Hepatic stellate cell (primary cell): ENCODE results near the gene JOSD1.
"Not testable (repeated sequence)": the region's sequence is repeated elsewhere in the genome, so short reads cannot be mapped to it uniquely, and the experiment has no call there.

ENCODE experiments used
- DNase-seq: peaks from one replicate; pipeline ENCODE4 v3.0.0; 2011; ENCODE audit warnings: low spot score

Gene JOSD1

DNA sequence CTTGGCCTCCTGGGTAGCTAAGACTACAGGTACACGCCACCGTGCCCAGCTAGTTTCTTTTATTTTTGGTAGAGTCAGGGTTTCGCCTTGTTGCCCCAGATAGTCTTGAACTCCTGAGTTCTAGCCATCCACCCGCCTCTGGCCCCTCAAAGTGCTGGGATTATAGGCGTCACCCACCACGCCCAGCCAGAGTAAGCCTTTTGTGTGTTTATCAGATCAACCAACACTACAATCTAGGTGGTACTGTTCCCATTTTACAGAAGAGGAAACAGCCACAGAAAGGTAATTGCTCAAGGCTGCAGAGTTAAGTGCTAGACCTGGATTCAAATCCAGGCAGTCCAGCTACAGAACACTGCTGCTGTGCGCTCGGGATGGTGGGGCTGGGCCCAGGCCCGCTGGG is 15.8 kb downstream of the JOSD1 start:
- DNase-seq, result no peak

DNA sequence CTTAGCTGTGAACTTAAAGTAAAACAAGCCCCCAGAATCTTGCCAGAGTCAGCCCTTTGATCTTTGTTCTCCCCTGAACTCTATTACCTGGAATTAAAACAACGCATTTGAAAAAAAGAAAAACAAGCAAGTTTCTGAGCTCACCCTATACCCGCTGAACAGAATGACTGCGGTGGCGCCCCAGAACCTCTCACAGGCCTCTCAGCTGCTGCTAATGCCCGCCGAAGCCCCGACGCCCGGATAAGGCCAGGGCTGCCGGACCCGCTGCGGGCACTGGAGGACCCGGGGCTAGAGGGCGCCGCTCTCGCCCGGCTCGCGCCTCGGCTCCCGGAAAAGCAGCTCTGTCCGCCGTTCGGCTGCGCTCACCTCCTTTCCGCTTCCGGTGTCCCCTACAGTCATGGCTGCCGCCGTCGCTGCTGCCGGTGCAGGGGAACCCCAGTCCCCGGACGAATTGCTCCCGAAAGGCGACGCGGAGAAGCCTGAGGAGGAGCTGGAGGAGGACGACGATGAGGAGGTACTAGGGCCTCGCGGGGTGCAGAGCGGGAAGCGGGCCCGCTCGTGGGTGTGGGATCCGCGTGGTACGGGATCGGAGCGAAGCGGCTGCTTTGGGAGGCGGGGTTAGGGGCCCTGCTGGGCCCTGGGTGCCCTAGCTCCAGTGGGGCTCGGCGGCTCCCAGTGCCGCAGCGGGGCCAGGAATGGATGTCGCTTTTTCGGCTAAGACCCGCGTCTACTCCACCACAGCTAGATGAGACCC is 19.0 kb downstream of the JOSD1 start, which contains the start of gene TOMM22:
TOMM22 (plus strand) TSS at position 376 of the 754 bp plus-strand sequence; CDS start at position 398, 22 bp downstream.
- peak; percentile 94 for DNase-seq

DNA sequence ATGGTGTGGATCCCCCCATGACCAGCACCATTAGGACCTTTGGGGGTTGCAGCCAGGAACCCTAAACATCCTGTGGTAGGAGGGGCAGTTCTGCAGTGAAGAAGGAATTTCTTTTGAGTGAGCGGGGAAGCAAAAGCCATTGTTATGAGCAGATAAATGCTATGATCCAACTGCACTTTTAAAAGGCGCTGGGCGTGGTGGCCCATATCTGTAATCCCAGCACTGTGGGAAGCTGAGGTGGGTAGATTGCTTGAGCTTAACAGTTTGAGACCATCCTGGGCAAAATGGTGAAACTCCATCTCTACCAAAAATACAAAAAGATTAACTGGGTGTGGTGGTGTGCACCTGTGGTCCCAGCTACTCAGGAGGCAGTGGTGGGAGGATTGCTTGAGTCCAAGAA is 24.9 kb downstream of the JOSD1 start:
- DNase-seq, result no peak

DNA sequence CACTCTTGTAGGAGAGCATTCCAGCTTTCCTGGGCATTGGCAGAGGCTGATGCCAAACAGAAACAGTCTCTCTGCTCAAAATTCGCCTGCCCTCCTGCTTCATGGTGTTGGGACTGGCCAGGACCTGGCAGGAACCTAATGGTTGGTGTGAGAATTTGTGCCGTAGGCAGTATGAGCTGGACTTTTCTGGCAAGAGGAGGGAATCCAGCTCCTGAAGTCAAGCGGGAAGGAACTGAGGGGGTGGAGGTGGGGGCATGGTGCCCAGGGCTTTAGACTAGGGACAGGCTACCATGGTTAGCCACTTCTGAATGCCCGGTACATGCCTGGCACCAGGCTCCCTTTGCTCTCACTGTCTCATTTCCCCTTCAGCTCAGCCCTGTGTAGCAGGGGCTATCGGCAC is 25.9 kb downstream of the JOSD1 start:
- no peak for DNase-seq

DNA sequence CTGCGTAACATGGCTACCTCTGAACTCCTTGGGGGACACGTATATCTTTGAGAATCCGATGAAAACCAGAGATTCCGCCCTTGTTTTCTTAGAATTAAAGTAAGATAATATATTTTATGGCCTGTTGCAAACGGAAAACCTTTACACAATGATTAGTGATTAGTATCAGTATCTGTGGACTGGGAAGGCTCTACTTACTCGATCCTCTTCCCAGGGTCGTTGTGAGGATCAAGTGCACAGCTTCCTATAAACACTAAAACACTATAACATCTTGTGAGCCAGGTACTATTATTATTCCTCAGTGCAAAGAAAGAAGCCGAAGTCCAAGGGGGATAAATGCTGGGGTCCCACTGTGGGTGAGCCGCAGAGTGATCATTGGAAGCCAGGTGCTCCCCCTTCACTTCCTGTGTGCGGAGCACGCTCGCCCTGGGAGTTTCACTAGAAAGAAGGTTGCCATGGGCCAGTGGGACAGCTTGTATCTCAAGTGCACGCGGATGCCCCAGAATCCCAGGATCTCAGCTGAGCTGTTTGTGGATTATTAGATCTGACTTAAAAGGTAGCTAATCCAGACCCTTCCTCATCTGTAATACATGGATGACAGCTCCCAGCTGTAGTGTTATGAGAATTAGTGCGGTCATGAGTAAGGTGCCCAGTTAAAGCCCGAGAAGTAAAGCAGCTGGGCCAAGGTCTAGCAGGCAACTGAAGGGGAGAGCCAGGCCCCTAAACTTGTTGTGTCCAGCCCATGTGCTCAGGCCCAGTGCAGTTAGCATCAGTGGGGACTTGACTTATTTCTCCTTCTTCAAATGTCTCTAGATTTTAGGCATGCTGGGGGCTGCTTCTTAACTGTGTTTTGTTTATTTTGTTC is 43.5 kb downstream of the JOSD1 start:
- no peak for DNase-seq

DNA sequence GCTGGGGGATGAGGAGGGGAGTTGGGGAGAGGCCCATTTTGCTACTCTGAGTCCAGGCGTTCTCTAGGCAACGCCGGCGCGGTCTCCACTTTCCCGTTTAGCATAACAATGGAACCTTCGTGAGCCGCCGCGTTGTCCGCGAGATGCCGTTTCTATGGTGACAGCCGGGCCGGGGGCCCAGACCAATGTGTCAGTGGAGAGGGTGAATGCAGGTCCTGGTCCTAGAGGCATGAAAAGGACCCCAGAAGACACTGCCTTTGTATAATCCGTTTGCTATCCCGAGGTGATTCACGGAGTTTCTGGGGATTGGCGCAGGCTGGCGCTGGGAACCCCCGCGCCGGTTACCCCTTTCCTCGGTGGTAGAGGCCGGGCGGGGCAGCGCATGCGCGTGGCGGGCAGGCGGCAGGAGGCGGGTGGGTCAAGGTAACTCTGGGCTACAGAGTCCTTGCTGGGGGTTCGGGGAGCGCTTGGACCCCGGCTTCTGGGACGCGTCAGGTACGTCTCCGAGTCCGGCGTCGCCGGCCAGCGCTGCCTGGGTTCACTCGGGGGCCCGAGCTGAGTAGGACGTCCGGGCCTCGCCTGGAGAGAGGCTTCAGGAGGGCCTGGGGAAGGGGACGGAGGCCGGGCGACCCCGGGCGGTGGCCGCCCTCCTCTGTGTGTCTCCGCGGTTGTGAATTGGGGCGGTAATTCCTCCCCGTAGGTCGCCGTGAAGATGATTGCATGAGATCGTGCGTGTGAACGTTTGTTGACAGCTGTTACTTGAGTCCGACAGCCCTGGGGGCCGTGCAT is 44.3 kb downstream of the JOSD1 start, which contains the start of the genes CBY1 and FAM227A:
CBY1 (plus strand) TSS at position 383 of the 789 bp plus-strand sequence. CDS start 11,417 bp downstream, outside the sequence.
FAM227A (minus strand) TSS at position 137 of the 789 bp plus-strand sequence. CDS start 6,224 bp downstream, outside the sequence.
- DNase-seq, result peak; percentile 99

DNA sequence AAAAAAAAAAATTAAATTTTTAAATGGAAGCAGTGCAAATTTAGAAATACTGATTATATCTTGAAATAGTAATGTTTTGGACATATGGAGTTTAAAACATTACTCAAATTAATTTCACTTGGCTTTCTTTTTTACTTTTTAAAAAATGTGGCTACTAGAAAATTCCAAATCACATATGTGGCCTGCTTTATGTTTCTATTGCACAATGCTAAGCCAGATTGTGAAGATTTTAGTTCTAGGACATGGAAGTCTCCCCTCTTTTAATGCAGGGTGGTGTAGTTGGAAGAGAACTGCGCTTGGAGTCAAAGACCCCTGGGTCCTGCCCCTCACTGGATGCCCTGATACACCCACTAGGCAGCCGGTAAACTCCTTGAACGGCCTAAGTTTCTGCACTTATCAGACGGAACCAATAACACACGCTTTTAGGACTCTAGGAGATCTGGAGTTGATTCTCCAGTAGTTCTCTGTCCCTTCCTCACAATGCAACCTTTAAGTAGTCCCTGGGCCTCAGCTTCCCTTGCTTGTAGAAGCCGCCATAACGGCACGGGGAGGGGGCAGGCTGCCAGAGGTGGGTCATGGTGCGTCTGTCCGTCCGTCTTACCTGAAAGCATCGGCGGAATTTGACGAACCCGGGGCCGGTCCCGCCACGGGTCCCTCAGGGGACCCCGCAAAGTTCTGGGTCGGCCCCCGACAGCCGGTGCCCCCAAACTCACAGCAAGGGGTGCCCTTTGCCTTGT is 45.1 kb downstream of the JOSD1 start:
- DNase-seq, result no peak

DNA sequence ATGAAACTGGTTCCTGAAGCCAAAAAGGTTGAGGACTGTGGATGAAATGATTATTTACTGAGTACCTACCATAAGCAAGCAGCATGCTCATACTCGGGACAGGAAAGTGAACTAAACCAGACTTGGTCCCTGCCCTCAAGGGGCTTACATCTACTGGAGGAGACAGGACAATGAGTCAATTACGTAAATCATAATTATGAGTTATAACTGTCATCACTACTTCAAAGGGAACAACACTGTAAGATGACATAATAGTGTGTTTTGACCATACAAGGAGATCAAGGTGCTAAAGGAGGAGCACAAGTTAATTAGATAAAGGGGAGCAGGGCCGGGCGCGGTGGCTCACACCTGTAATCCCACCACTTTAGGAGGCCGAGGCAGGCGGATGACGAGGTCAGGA is 47.0 kb downstream of the JOSD1 start:
- no peak for DNase-seq

DNA sequence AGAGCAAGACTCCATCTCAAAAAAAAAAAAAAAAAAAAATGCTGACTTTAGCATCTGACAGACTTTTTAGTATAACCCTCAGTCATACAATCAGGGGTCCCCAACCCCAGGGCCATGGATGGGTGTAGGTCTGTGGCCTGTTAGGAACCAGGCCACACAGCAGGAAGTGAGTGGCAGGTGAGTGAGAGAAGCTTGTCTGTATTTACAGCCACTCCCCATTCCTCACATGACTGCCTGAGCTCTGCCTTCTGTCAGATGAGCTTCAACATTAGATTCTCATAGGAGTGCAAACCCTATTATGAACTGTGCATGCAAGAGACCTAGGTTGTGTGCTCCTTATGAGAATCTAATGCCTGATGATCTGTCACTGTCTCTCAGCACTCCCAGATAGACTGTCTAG is 47.9 kb downstream of the JOSD1 start:
- DNase-seq, result no peak

DNA sequence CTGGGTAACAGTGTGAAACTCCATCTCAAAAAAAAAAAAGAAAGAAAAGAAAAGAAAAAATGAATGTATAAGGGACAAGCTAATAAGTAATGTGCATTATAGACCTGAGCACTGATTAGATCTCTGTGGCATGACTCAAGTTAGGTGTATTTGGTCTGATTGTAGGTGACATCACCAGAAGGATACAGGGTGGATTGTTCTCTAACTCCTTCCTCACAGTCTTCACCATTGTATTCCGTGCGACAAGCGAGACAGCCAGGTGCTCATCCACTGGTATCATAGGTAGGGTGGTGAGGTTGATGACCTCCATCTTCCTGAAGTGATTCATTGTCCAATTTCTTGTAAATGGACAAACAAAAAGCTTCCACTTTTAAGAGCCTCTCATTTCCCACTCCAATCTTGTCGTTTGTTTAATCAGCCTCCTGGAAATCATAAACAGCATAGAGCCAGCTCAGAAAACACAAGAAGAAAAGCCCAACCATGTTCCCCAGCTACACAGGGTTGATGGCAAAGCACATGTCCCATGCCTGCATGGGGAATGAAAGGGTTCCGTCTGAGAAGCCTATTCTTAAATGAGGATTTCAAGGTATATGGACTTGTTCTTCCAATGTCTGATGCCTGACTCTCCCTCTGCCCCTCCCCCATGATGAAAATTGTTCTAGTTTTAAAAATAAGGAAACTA is 50.8 kb downstream of the JOSD1 start:
- DNase-seq, result no peak

DNA sequence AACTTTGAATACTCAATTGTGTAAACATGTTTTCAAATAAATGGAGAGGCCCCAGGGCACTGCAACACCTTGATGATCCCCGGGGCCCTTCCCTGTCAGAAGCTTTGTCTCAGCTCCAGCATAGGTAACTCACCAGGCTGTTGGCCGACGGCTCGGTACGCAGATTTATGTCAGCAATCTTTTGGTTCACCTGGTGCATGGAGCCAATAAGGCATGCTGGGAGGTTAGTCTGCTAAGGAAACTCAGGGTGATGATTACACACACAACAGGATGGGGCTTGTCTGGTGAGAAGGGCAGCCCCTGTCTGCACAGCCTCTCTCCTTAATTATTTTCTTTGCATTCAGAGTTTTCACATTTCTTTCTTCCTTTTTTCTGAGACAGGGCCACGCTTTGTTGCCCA is 55.3 kb downstream of the JOSD1 start:
- DNase-seq, result no peak

DNA sequence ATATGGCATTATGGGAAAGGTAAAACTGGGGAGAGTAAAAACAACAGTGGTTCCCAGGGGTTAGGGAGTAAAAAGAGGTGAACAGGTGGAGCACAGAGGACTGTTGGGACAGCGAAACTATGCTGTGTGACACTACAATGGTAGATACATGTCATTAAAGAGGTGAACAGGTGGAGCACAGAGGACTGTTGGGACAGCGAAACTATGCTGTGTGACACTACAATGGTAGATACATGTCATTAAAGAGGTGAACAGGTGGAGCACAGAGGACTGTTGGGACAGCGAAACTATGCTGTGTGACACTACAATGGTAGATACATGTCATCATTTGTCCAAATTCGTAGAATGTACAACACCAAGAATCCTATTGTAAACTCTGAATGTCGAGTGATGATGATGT is 56.5 kb downstream of the JOSD1 start:
- not testable (repeated sequence) for DNase-seq

DNA sequence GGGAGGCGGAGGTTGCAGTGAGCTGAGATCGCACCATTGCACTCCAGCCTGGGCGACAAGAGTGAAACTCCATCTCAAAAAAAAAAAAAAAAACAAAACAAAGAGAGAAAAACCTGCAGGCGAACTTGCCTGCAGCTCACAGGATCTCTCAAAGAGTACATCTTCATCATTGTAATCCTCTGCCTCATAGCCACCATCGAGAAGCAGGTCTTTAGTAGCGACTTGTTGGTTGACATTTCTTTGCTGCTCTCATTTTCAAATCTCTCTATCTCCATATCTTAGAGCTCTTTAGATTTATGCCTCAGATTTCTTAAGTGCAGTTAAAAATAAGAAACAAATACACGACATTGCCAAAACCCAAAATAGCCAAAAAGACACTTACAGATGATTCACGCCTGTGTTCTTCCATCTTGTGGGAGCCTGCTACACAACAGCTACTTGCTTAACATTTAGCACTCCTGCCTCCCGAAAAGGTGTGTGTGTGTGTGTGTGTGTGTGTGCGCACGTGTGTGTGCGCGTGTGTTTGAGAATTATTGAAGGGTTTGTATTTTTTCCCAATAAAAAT is 59.2 kb downstream of the JOSD1 start:
- DNase-seq, result no peak

DNA sequence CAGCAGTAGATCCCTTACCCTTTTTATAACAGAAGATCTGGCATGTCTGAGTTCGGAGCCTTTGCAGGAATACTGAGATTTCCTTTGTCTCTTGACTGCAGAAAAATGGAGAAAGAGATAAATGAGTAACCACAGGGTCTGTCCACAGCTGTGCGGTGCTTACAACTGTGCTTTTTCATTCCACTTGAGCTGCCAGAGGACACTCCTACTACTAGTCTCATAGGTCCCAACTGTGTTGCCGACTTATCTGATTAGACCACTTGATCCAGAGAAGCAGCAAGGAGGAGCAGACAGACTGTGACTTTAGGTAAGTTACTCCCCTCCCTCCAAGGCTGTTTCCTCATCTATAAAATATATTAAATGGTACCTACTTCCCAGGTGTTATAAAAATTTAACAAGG is 62.0 kb downstream of the JOSD1 start:
- DNase-seq, result no peak

DNA sequence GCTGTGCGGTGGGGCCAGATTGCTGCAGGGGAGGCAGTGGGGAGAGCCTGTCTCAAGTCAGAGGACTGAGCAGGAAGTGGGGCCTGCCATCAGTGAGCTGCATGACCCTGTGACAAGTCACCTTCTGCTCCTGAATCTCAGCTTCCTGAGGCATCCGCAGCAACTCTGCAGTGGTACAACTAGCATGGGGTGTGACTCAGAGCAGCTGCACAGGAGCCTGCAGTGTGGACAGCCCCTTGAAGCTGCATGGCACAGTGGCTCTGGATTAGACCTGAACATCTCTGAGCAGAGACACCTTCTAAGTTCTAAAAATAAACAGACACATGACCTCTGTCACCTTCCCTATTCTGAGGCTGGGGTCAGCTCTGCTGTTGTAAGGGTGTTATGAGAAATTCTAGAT is 62.5 kb downstream of the JOSD1 start:
- no peak for DNase-seq
